ENCODE results near the gene CCNL1. TPM values are rescaled to one million over a fixed set of nuclear protein-coding genes. Genes with fewer than 3 reads are reported as not detected.

The CCNL1 gene
- polyA plus RNA-seq, 1 donor (not counting 4 experiments of a cell fraction or from before 2014, with no cell fraction given) = 136 TPM

DNA sequence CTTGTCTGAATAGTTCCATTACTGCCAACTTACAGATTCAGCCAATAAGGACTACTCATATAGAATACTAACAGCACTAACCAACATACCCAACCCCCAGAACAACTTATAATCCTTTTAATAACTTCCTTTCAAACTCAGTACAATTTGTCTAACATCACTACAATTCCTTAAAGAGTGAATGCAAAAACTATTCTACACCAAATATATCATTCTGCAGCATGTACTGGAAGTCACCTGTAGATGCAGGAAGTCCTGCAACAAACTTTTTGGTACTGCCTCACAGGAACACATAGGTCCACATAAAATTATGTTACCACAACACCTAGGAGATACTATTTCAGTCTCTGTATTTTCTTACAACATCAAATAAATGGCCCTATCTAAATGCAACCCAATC lies 2.1 kb downstream of the CCNL1 start:
- Histone ChIP-seq H3K4me1 (ENCODE audit: control insufficient read depth, extremely low read depth, insufficient read depth, low read length) (peaks cover 45% of the 10 kb centered on the region), H3K79me2 (ENCODE audit: control insufficient read depth, insufficient read depth, low read length) (peaks cover 70% of the 10 kb centered on the region), H3K27ac (ENCODE audit: control insufficient read depth, insufficient read depth, low read length) (peak overlapping the region; percentile 100), H3K9me1 (ENCODE audit: control insufficient read depth, extremely low read depth, insufficient read depth, low read length) (no peaks in the 10 kb centered on the region), H3K4me3 (ENCODE audit: control insufficient read depth in 2 of 3, extremely low read depth in 1 of 3, insufficient read depth in 2 of 3, low read depth in 1 of 3, low read length in 3 of 3) (peak overlapping the region; percentile 87 to 99 (median 98)), H3K36me3 (ENCODE audit: control insufficient read depth in 2 of 2, extremely low read depth in 1 of 2, insufficient read depth in 2 of 2, low read length in 2 of 2) (peaks cover 11 to 20% of the 10 kb centered on the region in 2 experiments), H2AFZ (ENCODE audit: control insufficient read depth, low read length) (no peak overlapping the region), H4K20me1 (ENCODE audit: control insufficient read depth, extremely low read depth, insufficient read depth, low read length) (peaks cover 27% of the 10 kb centered on the region), H3K4me2 (ENCODE audit: control insufficient read depth, extremely low read depth, insufficient read depth, low read depth, low read length) (peak overlapping the region; percentile 86), H3K9me3 (ENCODE audit: control insufficient read depth, low read depth, low read length) (no peaks in the 10 kb centered on the region), H3K27me3 (ENCODE audit: control insufficient read depth, extremely low read depth, insufficient read depth, low read length) (no peaks in the 10 kb centered on the region), H3K9ac (ENCODE audit: control insufficient read depth, extremely low read depth, insufficient read depth, low read length) (peak overlapping the region; percentile 100)
- FAIRE-seq (no peak), DNase-seq (ENCODE audit: low read depth, low spot score) (no peak)
- TF ChIP-seq, protein P1, sequence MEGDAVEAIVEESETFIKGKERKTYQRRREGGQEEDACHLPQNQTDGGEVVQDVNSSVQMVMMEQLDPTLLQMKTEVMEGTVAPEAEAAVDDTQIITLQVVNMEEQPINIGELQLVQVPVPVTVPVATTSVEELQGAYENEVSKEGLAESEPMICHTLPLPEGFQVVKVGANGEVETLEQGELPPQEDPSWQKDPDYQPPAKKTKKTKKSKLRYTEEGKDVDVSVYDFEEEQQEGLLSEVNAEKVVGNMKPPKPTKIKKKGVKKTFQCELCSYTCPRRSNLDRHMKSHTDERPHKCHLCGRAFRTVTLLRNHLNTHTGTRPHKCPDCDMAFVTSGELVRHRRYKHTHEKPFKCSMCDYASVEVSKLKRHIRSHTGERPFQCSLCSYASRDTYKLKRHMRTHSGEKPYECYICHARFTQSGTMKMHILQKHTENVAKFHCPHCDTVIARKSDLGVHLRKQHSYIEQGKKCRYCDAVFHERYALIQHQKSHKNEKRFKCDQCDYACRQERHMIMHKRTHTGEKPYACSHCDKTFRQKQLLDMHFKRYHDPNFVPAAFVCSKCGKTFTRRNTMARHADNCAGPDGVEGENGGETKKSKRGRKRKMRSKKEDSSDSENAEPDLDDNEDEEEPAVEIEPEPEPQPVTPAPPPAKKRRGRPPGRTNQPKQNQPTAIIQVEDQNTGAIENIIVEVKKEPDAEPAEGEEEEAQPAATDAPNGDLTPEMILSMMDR (optimal IDR thresholded peaks at IDR 0.05 in 1 of 3, IDR thresholded peaks at IDR 0.05 in 1 of 3, conservative IDR thresholded peaks at IDR 0.05 in 1 of 3; ENCODE audit: extremely low read depth in 1 of 3, insufficient read depth in 2 of 3, low read length in 3 of 3) = no peak
- TF ChIP-seq EZH2 (IDR thresholded peaks at IDR 0.05; ENCODE audit: low read length) = no peak
- dilution Hi-C loops (cut with MboI; ENCODE audit: extremely low pct_ligation_motif_present, low sequenced_read_pairs) = no loop called here

DNA sequence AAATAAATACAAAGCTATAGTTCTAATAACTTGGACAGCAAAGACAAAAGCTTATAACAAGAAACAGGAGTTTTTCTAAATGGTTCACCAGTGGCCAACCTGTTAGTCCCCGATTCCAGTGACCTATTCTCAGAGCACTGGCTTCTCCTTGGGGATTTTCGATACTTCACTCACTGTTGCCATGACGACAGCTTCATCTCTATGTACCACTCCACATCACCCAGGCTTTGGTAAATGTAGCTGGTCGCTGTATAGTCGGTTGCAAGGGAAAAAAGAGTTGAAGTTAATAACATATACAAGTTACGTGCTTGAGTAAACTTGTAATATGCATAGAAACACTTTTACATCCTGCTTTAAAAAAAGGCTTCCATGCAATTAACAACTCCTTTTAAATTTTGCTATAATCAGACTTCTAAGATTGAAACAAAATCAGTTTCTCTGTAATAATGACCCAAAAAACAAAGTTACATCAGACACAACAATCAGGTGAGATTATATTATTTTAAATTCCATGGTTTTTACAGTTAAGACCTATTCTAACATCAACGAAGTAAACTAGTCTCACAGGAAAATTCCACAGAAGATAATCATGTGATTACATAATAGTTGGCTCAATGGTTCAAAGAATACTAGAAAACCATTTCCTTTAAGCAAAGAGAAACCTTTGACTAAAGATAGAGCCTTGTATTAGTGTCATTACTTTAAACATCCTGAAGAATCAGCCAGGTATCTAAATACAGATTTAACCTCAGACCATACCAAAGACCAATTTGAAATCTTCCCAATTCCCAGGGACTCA lies 2.9 kb downstream of the CCNL1 start:
- Histone ChIP-seq H3K4me3 (ENCODE audit: control insufficient read depth in 2 of 3, extremely low read depth in 1 of 3, insufficient read depth in 2 of 3, low read depth in 1 of 3, low read length in 3 of 3) (peak overlapping the region in 2 of 3 experiments; percentile 98 to 99), H3K9me1 (ENCODE audit: control insufficient read depth, extremely low read depth, insufficient read depth, low read length) (no peaks in the 10 kb centered on the region), H3K4me2 (ENCODE audit: control insufficient read depth, extremely low read depth, insufficient read depth, low read depth, low read length) (peak overlapping the region; percentile 86), H3K4me1 (ENCODE audit: control insufficient read depth, extremely low read depth, insufficient read depth, low read length) (peaks cover 45% of the 10 kb centered on the region), H3K9me3 (ENCODE audit: control insufficient read depth, low read depth, low read length) (no peaks in the 10 kb centered on the region), H3K27me3 (ENCODE audit: control insufficient read depth, extremely low read depth, insufficient read depth, low read length) (no peaks in the 10 kb centered on the region), H3K36me3 (ENCODE audit: control insufficient read depth in 2 of 2, extremely low read depth in 1 of 2, insufficient read depth in 2 of 2, low read length in 2 of 2) (peaks cover 16 to 28% of the 10 kb centered on the region in 2 experiments), H3K27ac (ENCODE audit: control insufficient read depth, insufficient read depth, low read length) (no peak overlapping the region), H4K20me1 (ENCODE audit: control insufficient read depth, extremely low read depth, insufficient read depth, low read length) (peaks cover 27% of the 10 kb centered on the region), H2AFZ (ENCODE audit: control insufficient read depth, low read length) (no peak overlapping the region), H3K9ac (ENCODE audit: control insufficient read depth, extremely low read depth, insufficient read depth, low read length) (no peak overlapping the region), H3K79me2 (ENCODE audit: control insufficient read depth, insufficient read depth, low read length) (peaks cover 74% of the 10 kb centered on the region)
- FAIRE-seq (no peak), DNase-seq (ENCODE audit: low read depth, low spot score) (no peak)
- TF ChIP-seq EZH2 (IDR thresholded peaks at IDR 0.05; ENCODE audit: low read length) = no peak
- TF ChIP-seq, protein P1 (optimal IDR thresholded peaks at IDR 0.05 in 1 of 3, IDR thresholded peaks at IDR 0.05 in 1 of 3, conservative IDR thresholded peaks at IDR 0.05 in 1 of 3; ENCODE audit: extremely low read depth in 1 of 3, insufficient read depth in 2 of 3, low read length in 3 of 3) = no peak
- dilution Hi-C loops (cut with MboI; ENCODE audit: extremely low pct_ligation_motif_present, low sequenced_read_pairs) = no loop called here
